A549 (cell line): Measurements from ENCODE around the gene CPAMD8.
"Not testable (repeated sequence)": the region's sequence is repeated elsewhere in the genome, so short reads cannot be mapped to it uniquely, and the experiment has no call there.

Experiments used
- BHLHE40 ChIP-seq: IDR thresholded peaks from 2 replicates; pipeline ENCODE4 v1.6.1; 2012; ENCODE audit warnings: low read depth, low read length, inconsistent platforms
- FOSL2 ChIP-seq, 2 experiments: fragments of 450-650 bp in 1 of 2; fragments of >200 bp in 1 of 2; sonication (Bioruptor Twin) in 1 of 2; formaldehyde crosslinking; IDR thresholded peaks; 2 replicates each; pipeline versions ENCODE4 v1.5.0 to v1.6.1; 2016 to 2020; ENCODE audit warnings: mild to moderate bottlenecking in 1 of 2, moderate library complexity in 1 of 2
- POLR2A ChIP-seq: IDR thresholded peaks from 2 replicates; pipeline ENCODE4 v1.6.1; 2012; ENCODE audit warnings: mild to moderate bottlenecking, low read length
- RCOR1 ChIP-seq: fragments of 150-350 bp; IDR thresholded peaks from 2 replicates; pipeline ENCODE4 v1.6.1; 2014; ENCODE audit warnings: antibody characterized with exemption, low read length, low read depth
- RFX5 ChIP-seq: fragments of 450-650 bp; IDR thresholded peaks from 2 replicates; pipeline ENCODE4 v1.7.1; 2014; ENCODE audit warnings: antibody characterized with exemption, mild to moderate bottlenecking, moderate library complexity
- TF ChIP-seq, protein P1 (sequence below): fragments of >200 bp; sonication (Bioruptor Twin); formaldehyde crosslinking; IDR thresholded peaks from 3 replicates; pipeline ENCODE4 v1.5.1; 2016
- TF ChIP-seq, protein P2 (sequence below): fragments of 200-600 bp; sonication (generic); IDR thresholded peaks from 2 replicates; pipeline ENCODE4 v1.6.1; 2016; ENCODE audit warnings: antibody characterized with exemption, mild to moderate bottlenecking, moderate library complexity
- TF ChIP-seq, protein P3 (sequence below): fragments of 450-650 bp; IDR thresholded peaks from 2 replicates; pipeline ENCODE4 v1.6.1; 2014; ENCODE audit warnings: antibody characterized with exemption
- TF ChIP-seq, protein P4 (sequence below): fragments of 150-350 bp; IDR thresholded peaks from 2 replicates; pipeline ENCODE4 v1.6.1; 2014; ENCODE audit warnings: low read depth, mild to moderate bottlenecking, low read length

DNA sequence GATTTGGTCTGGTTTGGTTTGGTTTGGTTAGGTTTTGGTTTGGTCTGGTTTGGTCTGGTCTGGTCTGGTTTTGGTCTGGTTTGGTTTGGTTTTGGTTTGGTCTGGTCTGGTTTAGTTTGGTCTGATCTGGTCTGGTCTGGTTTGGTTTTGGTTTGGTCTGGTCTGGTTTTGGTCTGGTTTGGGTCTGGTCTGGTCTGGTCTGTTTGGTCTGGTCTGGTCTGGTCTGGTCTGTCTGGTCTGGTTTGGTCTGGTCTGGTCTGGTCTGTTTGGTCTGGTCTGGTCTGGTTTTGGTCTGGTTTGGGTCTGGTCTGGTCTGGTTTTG, 151.7 kb downstream of the CPAMD8 start:
- not testable (repeated sequence) for TF ChIP-seq RFX5; POLR2A; FOSL2 (IDR thresholded peaks at IDR 0.05); FOSL2 (CRISPR knock-in tag; IDR thresholded peaks at IDR 0.05); BHLHE40; RCOR1
- TF ChIP-seq, protein P1, sequence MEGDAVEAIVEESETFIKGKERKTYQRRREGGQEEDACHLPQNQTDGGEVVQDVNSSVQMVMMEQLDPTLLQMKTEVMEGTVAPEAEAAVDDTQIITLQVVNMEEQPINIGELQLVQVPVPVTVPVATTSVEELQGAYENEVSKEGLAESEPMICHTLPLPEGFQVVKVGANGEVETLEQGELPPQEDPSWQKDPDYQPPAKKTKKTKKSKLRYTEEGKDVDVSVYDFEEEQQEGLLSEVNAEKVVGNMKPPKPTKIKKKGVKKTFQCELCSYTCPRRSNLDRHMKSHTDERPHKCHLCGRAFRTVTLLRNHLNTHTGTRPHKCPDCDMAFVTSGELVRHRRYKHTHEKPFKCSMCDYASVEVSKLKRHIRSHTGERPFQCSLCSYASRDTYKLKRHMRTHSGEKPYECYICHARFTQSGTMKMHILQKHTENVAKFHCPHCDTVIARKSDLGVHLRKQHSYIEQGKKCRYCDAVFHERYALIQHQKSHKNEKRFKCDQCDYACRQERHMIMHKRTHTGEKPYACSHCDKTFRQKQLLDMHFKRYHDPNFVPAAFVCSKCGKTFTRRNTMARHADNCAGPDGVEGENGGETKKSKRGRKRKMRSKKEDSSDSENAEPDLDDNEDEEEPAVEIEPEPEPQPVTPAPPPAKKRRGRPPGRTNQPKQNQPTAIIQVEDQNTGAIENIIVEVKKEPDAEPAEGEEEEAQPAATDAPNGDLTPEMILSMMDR, result not testable (repeated sequence)
- TF ChIP-seq, protein P2, sequence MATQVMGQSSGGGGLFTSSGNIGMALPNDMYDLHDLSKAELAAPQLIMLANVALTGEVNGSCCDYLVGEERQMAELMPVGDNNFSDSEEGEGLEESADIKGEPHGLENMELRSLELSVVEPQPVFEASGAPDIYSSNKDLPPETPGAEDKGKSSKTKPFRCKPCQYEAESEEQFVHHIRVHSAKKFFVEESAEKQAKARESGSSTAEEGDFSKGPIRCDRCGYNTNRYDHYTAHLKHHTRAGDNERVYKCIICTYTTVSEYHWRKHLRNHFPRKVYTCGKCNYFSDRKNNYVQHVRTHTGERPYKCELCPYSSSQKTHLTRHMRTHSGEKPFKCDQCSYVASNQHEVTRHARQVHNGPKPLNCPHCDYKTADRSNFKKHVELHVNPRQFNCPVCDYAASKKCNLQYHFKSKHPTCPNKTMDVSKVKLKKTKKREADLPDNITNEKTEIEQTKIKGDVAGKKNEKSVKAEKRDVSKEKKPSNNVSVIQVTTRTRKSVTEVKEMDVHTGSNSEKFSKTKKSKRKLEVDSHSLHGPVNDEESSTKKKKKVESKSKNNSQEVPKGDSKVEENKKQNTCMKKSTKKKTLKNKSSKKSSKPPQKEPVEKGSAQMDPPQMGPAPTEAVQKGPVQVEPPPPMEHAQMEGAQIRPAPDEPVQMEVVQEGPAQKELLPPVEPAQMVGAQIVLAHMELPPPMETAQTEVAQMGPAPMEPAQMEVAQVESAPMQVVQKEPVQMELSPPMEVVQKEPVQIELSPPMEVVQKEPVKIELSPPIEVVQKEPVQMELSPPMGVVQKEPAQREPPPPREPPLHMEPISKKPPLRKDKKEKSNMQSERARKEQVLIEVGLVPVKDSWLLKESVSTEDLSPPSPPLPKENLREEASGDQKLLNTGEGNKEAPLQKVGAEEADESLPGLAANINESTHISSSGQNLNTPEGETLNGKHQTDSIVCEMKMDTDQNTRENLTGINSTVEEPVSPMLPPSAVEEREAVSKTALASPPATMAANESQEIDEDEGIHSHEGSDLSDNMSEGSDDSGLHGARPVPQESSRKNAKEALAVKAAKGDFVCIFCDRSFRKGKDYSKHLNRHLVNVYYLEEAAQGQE, result not testable (repeated sequence)
- TF ChIP-seq, protein P3, sequence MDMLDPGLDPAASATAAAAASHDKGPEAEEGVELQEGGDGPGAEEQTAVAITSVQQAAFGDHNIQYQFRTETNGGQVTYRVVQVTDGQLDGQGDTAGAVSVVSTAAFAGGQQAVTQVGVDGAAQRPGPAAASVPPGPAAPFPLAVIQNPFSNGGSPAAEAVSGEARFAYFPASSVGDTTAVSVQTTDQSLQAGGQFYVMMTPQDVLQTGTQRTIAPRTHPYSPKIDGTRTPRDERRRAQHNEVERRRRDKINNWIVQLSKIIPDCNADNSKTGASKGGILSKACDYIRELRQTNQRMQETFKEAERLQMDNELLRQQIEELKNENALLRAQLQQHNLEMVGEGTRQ, result not testable (repeated sequence)
- TF ChIP-seq, protein P4, sequence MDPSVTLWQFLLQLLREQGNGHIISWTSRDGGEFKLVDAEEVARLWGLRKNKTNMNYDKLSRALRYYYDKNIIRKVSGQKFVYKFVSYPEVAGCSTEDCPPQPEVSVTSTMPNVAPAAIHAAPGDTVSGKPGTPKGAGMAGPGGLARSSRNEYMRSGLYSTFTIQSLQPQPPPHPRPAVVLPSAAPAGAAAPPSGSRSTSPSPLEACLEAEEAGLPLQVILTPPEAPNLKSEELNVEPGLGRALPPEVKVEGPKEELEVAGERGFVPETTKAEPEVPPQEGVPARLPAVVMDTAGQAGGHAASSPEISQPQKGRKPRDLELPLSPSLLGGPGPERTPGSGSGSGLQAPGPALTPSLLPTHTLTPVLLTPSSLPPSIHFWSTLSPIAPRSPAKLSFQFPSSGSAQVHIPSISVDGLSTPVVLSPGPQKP, result not testable (repeated sequence)
